ENCODE data around the gene PTPRS. TPM values are rescaled to one million over a fixed set of nuclear protein-coding genes. Genes with fewer than 3 reads are reported as not detected.

The PTPRS gene
- total and polyA plus RNA-seq, 2 donors (not counting 3 experiments of a cell fraction or from before 2014, with no cell fraction given): 10.1 to 16.1 TPM

DNA sequence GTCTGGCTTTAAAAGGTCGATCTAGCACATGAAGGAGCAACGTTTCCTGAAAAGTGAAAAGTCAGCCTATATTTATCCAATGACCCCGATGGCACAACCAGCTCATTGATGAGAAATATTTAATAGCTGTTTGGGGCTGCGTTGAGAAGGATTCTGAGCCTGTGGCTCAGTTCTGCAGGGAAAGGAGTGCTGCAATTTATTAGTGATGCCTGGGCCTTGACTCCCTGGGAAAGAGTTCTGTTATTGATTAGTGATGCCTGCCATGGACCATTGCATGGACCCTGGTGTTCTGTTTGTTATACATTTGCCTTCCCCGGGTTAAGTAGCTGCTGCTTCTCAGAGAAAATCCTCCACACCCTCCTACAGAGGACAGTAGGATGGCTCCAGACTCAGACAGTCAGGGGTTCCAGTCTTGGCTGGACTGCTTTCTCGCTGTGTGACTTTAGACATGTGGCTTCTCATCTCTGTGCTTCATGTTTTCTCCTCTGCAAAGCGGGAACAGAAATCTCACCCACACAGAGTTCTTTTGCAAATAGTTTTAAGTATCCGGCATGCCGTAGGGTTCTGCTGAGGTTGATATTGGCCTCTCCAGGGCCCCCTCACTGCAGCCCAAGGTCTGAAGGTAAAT lies 17.7 kb upstream of the PTPRS start:
- H4K20me1 ChIP-seq (replicated peaks; ENCODE audit: control insufficient read depth, extremely low read depth, insufficient read depth, low read length): no peaks in the 10 kb centered on the region

DNA sequence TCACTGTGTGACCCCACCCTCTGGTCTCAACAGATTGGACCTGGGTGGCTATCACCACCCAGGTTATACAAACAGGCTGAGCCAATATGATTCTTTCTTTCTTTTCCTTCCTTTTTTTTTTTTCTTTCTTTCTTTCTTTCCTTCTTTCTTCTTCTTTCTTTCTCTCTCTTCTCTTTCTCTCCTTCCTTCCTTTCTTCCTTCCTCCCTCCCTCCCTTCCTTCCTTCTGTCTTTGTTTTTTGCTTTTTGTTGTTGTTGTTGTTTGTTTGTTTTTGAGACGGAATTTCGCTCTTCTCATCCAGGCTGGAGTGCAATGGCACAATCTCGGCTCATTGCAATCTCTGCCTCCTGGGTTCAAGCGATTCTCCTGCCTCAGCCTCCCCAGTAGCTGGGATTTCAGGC lies 17.0 kb upstream of the PTPRS start:
- TF ChIP-seq POLR2A (IDR thresholded peaks at IDR 0.05; ENCODE audit: low read depth, low read length): no peak
- no peak for TF ChIP-seq POLR2AphosphoS5 (IDR thresholded peaks at IDR 0.05; ENCODE audit: insufficient read depth, low read depth, low read length)
- no peak for TF ChIP-seq FOS (IDR thresholded peaks at IDR 0.05; ENCODE audit: borderline replicate concordance, insufficient read depth, low read length)
- TF ChIP-seq MYC (IDR thresholded peaks at IDR 0.05; ENCODE audit: low read depth, low read length): no peak
- TF ChIP-seq GATA2 (IDR thresholded peaks at IDR 0.05; ENCODE audit: insufficient read depth, insufficient read length, low read depth, low read length): no peak

More for the DNA sequence above, 17.7 kb upstream of the PTPRS start:
- Histone ChIP-seq H3K9ac (replicated peaks; ENCODE audit: extremely low read depth, insufficient read depth, low read length) (no peak overlapping the region), H3K9me3 (replicated peaks; ENCODE audit: control insufficient read depth, insufficient read depth, low read length) (no peaks in the 10 kb centered on the region), H3K4me3 (replicated peaks in 1 of 3; ENCODE audit: insufficient read depth in 1 of 3, low read depth in 1 of 3, low read length in 3 of 3) (no peak overlapping the region), H3K36me3 (ENCODE audit: control insufficient read depth in 2 of 2, extremely low read depth in 1 of 2, insufficient read depth in 2 of 2, low read length in 2 of 2) (no peaks in the 10 kb centered on the region), H3K4me2 (ENCODE audit: insufficient read depth, low read length) (no peak overlapping the region), H3K79me2 (ENCODE audit: control insufficient read depth, insufficient read depth, low read length) (no peaks in the 10 kb centered on the region), H3K4me1 (ENCODE audit: control insufficient read depth, extremely low read depth, insufficient read depth, low read length) (no peaks in the 10 kb centered on the region), H2AFZ (ENCODE audit: low read depth, low read length) (no peak overlapping the region), H3K9me1 (replicated peaks; ENCODE audit: control insufficient read depth, extremely low read depth, insufficient read depth, low read length) (no peaks in the 10 kb centered on the region), H3K27me3 (ENCODE audit: control insufficient read depth in 2 of 2, insufficient read depth in 2 of 2, low read length in 2 of 2) (no peaks in the 10 kb centered on the region), H3K27ac (ENCODE audit: insufficient read depth, low read depth, low read length) (no peak overlapping the region)
- BruUV-seq (replicated peaks): no TSS peak
- intact Hi-C loops (cut with micrococcal nuclease) (no loop called here), dilution Hi-C loops (cut with MboI; ENCODE audit: extremely low pct_ligation_motif_present, low sequenced_read_pairs) (loop anchor here (25.0 kb wide), 1 partner anchor 129 kb away; no protein-coding TSS in a partner anchor)
- CTCF ChIA-PET: no interaction called here
- TF ChIP-seq JUN (IDR thresholded peaks at IDR 0.05; ENCODE audit: borderline replicate concordance, insufficient read depth, insufficient read length, low read depth) (no peak), MYC (IDR thresholded peaks at IDR 0.05; ENCODE audit: low read depth, low read length) (no peak), POLR2AphosphoS5 (IDR thresholded peaks at IDR 0.05; ENCODE audit: insufficient read depth, low read depth, low read length) (no peak), EZH2 (IDR thresholded peaks at IDR 0.05; ENCODE audit: borderline replicate concordance, low read depth, low read length, severe bottlenecking) (no peak), POLR2A (IDR thresholded peaks at IDR 0.05; ENCODE audit: low read depth, low read length) (no peak)
- FAIRE-seq (no peak), DNase-seq (ENCODE audit: low read depth, low spot score) (no peak)
- POLR2A ChIA-PET: no interaction called here

More for the DNA sequence above, 17.0 kb upstream of the PTPRS start:
- H2AFZ ChIP-seq (ENCODE audit: low read depth, low read length): no peak overlapping the region
- dilution Hi-C loops (cut with MboI; ENCODE audit: extremely low pct_ligation_motif_present, low sequenced_read_pairs) (loop anchor here (25.0 kb wide), 1 partner anchor 130 kb away; no protein-coding TSS in a partner anchor), intact Hi-C loops (cut with micrococcal nuclease) (no loop called here)
- no peaks in the 10 kb centered on the region for H3K79me2 ChIP-seq (ENCODE audit: control insufficient read depth, insufficient read depth, low read length)
- H3K4me3 ChIP-seq (replicated peaks in 1 of 3; ENCODE audit: insufficient read depth in 1 of 3, low read depth in 1 of 3, low read length in 3 of 3): no peak overlapping the region
- no peaks in the 10 kb centered on the region for H3K36me3 ChIP-seq (ENCODE audit: control insufficient read depth in 2 of 2, extremely low read depth in 1 of 2, insufficient read depth in 2 of 2, low read length in 2 of 2)
- H4K20me1 ChIP-seq (replicated peaks; ENCODE audit: control insufficient read depth, extremely low read depth, insufficient read depth, low read length): no peaks in the 10 kb centered on the region
- ChIA-PET CTCF (no interaction called here), POLR2A (no interaction called here)
- no peak overlapping the region for H3K4me2 ChIP-seq (ENCODE audit: insufficient read depth, low read length)
- no peak overlapping the region for H3K27ac ChIP-seq (ENCODE audit: insufficient read depth, low read depth, low read length)
- FAIRE-seq: no peak
- H3K4me1 ChIP-seq (ENCODE audit: control insufficient read depth, extremely low read depth, insufficient read depth, low read length): no peaks in the 10 kb centered on the region
- H3K9me3 ChIP-seq (replicated peaks; ENCODE audit: control insufficient read depth, insufficient read depth, low read length): no peaks in the 10 kb centered on the region
- DNase-seq (ENCODE audit: low read depth, low spot score): no peak
- no peak overlapping the region for H3K9ac ChIP-seq (replicated peaks; ENCODE audit: extremely low read depth, insufficient read depth, low read length)
- no peaks in the 10 kb centered on the region for H3K27me3 ChIP-seq (ENCODE audit: control insufficient read depth in 2 of 2, insufficient read depth in 2 of 2, low read length in 2 of 2)
- no peaks in the 10 kb centered on the region for H3K9me1 ChIP-seq (replicated peaks; ENCODE audit: control insufficient read depth, extremely low read depth, insufficient read depth, low read length)
- no TSS peak for BruUV-seq (replicated peaks)

Measured in endothelial cell of umbilical vein (primary cell).